Stimulated activated CD4-positive, alpha-beta T cell treated with anti-CD3 and anti-CD28 coated beads, Interleukin-4, amount 100 ng/mL, for 4 hours (primary cell): ENCODE results near the gene LDB3.

ENCODE experiments used
- DNase-seq, 2 experiments: peaks; one replicate each; pipeline ENCODE4 v3.0.0-alpha.2; 2020

The LDB3 gene

DNA sequence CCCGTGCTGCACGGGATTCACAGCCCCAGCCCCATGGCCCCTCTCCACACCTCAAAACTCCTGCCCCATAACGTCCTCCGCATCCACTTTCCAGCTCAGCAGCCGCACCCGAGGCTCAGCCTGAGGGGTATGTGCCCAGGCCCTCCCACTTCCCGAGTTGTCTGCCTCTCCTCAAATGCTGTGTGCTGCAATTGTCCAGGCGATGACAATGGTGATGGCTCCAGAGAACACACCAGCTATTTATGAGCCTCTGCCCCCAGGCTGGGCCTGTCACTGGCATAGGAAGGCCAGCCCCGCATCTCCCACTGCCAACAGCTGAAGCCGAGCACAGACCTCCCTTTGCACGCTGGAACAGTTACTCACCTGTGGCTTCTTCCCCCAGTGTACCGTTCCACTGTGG, 2.4 kb upstream of the LDB3 start:
- DNase-seq: no peak

DNA sequence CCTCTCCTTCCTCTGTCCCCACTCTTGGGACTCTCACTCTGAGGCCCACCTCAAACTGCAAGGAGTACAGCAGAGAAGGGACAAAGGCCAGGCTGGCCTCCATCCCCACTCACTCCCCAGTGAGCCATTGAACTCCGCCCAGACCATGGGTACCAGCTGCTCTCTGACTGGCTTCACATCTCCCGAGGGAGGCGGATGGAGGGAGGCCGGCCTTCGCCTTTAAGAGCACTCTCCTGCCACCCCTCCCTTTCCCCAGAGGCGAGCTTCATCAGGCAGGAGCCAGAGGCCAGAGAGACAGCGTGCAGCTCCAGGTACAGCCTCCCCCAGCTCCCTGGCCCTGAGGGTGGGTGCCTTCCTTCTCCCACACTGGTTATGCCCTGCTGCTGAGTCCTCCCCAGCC, 1.8 kb upstream of the LDB3 start:
- no peak for DNase-seq

DNA sequence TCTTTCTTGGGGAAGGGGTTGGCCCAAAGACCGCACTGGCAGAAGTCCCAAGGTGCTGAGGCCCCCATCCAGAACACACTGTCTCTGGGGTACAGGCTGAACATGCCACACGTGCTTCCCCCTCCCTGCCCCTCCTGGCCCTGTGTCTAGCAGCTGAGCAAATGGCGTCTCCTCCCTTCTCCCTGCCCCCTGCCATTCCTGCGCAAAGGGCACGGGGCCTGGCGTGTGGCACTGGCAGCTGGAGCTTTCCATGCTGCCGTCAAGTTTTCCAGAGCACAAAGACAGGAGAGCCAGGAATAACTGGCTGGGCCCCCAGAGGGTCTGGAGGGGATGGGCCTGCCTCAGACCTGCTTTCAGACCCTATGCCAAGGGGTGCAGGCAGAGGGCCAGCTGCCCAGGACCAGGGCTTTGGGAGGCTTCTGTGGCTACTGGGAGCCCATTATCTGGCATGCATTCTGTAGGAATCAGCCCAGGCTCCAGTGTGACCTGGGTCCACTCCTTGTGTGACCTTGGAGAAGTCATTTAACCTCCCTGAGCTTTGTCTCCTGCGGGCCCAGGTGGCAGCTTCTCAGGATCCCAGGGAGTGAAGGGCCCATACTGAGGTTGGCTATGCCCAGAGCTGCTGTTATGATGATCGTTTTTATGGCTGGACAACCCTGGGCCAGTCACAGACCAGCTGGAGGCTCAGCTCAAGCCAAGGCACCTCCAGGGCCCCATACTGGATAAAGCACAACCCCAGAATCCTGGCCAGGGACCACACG, 710 bp upstream of the LDB3 start:
- DNase-seq: no peak

DNA sequence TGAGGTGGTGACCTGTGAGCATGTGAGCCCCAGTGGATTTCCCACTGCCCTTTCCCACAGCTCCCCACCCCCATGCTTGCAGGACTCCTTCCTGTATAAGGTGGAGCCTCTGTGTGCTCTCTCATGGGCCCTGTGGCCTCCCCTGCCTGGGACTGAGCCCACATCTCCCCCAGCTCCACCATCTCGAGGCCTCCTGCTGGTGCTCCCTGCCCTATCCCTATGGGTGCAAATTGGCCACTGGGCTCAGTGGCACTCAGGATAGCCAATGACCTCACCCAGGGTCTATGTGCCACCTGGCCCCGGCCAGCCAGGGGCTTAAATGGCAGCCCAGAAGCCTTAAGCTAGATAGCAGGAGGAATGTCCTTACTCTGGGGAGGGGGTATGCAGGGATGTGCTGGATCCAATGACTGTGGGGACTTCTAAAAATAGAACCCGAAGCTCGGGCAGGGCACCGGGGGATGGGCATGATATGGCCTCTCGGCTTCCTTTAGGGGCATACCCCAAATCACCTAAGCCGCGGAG, 2.0 kb downstream of the LDB3 start:
- no peak for DNase-seq

DNA sequence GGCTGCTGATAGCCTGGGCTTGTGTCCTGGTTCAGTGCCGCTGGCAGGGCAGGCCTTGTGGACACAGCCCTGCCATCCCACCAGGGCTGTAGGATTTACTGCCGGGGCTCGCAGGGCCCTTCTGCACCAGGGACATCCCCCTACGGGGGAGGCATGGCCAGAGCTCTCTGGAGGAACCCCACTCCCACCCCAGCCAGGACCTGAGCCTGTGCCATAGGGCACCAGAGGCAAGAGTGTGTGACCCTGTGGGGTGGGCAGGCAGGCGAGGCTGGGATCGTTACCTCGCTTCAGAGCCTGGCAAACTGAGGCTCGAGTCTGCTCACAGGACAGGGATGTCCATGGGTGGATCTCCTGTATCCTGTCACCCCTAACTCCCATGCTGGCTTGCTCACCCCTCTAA, 2.6 kb downstream of the LDB3 start:
- DNase-seq: no peak

DNA sequence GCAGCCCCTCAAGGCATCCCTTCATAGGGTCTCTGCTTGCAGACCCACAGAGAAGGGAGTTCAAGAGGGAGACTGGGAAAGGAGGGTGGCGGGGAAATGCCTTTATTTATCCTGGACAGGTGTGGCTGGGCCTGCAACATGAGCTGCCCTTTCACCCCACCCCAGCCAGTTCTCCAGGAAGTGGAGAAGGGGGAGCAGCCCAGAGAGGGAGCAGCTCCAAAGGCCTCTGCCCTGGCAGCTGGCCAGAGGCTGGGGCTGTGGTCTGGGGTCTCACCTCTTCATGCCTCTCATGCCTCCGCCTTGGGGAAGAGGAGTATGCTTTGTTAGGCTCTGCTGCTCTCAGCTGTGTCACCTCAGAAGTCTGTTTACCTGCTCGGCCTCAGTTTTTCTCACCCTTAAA, 3.1 kb downstream of the LDB3 start:
- DNase-seq: no peak

DNA sequence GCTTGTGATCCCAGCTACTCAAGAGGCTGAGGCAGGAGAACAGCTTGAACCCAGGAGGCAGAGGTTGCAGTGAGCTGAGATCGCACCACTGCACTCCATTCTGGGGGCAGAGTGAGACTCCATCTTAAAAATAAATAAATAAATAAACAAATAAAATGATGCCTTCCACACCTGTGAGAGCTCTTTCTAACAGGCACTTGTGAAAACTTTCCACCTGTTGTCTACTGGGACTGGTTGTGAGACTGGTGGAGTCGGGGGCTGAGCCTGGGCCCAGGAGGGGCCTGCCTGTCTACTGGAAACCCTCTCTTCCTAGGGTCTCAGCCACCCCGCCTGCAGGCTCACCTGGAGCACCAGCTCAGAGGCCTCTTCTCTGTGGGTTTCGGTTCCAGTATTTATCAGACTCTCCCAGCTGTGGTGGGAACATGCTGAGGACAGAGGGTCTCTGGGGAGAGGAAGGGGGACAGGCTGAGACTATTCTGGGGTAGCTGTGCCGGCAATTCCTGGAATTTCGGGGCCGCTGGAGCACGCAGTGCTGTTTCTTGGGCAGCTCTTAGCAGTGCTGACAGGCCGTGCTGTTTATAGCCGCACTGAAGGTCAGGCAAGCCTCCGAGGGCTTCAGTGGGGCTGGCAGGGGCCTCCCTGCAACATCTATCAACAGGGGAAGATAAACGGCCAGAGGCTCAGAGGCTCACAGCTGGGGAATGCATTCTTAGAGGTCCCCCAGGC, 3.8 kb downstream of the LDB3 start:
- DNase-seq: no peak

DNA sequence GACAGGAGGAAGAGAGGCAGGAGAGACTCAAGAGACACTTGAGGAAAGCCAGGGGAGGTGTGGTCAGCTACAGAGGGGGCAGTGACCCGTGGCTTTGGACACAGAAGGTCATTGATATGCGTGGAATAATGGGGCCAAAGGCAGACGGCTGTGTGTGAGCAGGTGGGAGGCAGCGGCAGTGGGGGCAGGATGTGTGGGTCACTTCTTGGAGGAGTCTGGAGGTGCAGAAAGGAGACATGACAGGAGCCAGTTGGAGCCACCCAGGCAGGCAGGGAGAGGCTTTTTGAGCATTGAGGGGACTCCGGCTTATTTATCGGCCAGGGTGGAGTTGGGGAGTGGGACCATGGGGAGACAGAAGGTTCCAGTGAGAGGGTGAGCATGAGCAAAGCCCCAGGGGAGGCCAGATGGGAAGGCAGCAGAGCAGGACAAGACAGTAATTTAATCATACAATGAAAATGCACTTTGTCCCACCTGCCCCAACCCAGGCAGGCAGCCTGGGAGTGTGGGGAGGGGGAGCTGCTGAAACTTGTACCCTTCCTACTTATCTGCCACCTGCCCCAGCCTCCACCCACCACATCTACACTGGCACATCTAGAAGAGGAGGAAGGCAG, 5.0 kb downstream of the LDB3 start:
- DNase-seq: no peak

DNA sequence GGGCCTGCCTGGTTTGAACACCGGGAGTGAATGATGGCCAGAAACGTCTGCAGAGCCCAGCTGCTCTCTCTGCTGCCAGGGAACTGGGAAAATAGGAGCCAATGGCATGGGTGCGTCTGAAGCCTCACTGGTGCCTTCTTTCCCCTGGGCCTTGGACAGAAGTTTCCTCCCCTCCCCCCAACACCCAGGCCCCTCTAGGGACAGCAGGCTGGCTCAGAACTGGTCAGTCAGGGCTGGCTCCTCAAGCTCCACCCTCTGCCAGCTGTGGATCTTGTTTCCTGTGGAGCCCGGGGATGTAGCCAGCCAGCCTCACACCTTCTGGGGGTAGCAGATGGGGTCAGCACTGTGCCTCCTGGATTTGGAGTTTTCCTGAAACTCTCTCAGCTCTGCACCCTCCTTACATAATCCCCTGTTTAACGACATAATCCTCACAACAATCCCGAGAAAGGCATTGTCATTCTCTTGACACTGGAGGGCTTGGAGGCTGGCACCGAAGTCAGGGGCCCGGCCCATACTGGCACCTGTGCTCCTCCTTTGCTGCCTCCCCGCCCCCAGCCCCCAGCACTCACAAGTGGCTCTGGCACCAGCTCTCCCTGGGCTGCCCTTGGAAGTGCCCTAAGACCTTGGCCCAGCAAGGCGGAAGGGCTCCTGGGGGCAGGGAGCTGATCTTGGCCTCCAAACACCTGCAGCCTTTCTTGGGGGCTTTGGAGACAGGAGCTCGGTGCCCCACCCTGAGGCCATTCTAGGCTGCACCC, 5.7 kb downstream of the LDB3 start:
- no peak for DNase-seq

DNA sequence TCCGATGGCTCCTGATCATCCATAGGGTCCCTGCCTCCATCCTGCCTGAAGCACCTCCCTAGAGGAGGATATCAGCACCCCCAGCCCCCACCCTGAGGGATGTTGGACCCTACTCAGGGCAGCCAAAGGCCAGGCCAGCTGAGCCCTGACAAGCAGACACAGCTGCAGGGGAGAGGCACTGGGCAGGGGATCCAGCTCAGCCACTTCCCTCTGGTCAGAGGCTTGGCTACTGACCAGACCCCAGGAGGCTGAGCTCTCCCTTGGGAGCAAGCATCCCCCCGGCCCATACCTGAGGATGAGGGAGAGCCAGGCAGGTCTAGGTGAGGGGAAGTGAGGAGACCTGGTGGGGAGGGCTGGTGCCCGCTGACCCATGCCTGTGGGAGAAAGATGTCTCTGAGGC, 6.6 kb downstream of the LDB3 start:
- DNase-seq: no peak

DNA sequence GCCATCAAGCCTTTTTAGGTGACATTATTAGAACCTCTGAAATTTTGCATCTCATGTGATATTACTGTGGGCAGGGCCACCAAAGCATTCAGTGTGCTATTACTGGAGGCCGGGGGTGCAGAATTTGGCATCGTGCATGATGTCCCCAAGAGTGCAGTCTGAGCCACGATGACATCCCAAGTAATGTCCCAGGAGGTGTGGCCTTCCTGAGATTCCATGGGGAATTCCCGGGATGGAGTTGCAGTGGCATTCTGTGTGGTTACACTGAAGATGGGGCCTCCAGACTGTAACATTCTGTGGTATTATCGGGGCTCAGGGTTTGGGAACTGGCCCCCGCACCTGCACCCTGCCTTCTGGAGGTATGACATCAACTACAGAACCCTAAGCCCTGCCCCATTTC, 9.1 kb downstream of the LDB3 start:
- no peak for DNase-seq

DNA sequence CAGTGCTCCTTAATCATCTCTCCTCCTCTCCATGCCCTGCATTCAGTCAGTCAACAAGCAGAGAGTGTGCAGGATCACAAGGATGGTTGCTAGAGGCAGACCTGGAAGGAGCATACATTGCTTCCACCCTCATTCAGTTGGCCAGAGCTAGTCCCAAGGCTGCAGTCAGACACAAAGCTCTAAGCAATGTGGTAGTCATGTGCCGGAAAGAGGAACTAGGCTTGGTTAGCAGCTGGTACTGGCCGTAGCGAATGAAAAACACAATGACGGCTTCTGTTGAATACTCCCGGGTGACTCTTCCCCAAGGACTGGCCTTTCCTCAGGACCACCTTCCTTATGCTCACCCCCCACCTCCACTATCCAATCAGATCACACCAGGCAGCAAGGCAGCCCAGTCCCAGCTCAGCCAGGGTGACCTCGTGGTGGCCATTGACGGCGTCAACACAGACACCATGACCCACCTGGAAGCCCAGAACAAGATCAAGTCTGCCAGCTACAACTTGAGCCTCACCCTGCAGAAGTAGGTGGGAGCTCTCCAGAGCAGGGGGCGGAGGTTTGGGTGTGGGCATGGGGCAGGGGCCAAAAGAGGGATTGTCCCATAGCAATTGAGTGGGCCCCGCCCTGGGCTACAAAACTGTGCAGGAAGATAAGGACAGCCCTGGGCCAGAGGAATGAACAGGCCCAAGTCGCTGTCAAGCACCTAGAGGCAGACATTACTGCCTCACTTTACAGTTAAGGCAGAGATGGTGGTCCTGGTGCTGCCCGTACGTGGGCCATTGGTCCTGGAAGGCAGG, 10.9 kb downstream of the LDB3 start:
- DNase-seq: no peak

DNA sequence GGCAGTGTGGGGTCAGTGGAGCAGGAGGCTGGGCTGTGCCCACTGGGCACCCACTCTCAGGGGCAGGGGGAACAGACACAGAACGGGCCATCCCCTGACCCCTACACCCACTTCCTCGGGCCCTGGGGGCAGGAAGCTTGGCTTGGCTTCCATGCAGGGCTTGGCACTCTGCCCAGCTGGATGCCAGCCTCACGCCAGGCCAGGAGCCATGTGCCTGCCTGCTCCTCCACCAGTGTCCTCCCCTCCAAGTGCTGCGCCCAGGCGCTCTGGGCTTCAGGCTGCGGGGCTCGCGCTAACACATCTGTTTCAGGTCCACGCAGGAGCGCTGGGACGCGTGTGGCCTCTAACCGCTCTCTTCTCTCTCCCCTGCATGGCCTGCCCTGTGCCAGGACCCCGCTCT, 12.7 kb downstream of the LDB3 start:
- DNase-seq: no peak

DNA sequence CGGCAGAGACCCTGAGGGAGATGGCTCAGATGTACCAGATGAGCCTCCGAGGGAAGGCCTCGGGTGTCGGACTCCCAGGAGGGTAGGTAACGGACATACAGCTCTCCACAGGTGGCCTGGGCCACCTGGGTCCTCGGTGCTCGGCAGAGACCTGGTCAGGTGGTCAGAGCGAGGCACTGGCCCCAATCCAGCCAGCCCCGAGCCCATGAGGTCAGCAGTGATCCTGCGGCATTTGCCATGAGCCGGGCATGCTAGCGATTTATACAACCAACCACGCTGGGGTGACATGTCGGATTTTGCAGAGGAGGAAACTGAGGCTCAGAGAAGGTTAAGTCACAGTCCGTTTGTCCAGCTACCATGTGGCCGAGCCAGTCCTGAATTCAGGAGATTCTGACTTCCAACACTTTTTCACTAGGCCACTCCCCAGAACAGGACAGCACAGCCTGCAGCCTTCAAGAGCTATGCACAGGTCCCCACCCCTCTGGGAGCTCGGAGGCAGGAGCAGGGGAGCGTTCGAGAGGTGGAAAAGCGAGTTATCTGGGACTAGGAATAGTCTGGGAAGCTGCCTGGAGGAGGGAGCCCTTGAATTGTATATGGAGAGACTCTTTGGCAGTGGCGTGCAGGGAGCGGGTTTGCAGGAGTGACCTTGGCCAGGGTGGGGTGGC, 13.5 kb downstream of the LDB3 start:
- DNase-seq: no peak

DNA sequence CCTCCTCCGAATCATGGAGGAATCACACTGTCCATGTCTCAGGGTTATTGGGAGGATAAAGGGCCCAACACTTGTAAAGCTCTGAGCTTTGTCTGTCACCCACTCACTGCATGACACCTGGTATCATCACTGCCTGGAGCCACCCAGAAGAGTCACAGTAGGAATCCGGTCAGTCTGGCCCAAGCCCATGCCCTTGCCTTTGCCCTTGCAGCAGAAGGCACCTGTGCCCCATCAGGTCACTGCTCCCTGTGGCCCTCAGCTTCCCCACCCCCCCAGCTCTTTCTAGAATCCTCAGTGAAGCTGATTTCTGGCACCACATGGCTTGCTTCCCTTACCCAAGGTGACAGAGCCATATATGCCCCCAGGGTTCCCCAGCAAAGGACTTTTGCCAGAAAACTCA, 14.4 kb downstream of the LDB3 start:
- DNase-seq: no peak

DNA sequence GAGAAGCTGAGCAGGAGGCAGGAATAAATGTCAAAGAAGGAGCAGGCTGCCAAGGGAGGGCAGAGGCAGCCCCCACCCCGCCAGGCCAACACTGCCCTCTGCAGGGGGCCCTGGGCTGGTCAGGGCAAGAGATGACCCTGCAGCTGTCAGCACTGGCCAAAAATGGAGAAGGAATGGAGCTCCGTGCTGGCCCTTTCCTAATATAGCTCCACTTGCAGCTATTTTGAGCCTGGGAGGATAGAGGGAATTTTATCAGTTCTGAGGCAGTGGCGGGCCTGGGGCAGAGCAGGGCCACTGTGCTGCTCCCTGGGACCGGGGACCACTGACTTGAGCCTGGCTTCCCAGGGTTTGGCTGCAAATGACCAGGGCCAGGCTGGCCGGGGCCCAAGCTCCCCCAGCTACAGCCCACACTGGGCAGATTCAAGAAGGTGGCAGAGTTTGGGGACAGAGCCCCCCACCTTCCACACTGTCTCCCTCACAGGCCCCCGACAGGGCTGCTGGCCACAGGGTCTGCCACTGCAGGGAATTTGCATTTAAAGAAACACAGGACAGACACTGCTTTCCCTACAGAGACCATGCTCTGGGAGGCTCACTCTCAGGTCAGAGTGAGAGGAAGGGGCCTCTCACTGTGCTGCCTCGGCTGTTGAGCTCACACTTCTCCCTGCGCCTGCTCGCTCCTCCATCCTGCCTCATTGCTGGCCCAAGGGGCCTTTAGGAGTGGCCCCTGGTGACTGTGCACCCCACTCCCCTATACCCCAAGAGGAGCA, 16.2 kb downstream of the LDB3 start:
- DNase-seq: no peak

DNA sequence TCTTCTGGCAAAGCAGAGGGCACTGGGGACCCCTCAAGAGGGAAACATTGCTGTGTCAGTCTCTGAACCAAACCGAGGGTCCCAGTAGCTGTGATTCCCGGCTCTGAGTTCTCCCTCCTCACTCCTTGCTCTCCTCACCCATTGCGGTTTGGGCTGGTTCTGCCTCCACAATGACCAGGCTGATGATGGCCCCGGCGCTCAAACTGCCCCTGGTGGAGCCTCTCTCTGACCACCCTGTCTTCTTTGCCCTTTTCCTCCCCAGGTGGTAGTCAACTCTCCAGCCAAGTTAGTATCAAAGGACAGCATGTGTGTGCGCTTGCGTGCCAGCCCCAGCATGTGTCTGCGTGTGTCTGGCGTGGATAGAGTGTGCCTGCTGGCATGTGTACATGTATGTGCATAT, 17.1 kb downstream of the LDB3 start:
- no peak for DNase-seq

DNA sequence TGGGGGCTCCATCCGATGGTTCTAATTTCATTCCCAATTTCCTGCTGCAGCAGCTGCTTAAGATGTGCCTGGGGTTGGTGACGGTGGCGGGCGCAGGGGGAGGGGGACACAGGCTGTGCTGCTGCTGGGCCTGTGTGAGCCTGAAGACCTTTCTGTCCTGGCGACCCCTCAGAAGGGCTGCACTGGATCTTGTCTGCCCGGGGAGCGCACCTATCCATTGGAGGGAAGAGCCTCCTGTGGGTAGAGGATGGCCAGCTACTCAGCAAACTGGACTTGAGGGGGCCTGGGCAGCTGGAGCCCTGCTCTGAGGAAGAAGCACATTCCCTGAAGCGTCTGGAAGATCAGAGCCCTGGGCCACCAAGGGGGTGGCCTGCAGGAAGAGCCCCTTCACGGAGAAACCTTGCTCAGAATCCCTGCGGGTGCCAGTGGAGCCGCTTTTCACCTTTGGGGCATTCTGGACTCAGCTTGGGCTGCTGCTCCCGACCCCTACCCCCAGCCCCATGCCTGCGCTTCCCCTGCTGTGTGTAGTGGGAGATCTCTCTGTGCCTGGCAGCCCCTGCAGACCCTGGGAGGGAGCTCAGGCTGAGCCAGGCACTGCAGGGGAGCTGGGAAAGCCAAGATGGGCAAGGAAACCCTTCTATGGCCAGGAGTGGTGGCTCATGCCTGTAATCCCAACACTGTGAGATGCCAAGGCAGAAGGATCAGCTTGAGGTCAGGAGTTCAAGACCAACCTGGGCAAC, 17.8 kb downstream of the LDB3 start:
- DNase-seq: no peak

DNA sequence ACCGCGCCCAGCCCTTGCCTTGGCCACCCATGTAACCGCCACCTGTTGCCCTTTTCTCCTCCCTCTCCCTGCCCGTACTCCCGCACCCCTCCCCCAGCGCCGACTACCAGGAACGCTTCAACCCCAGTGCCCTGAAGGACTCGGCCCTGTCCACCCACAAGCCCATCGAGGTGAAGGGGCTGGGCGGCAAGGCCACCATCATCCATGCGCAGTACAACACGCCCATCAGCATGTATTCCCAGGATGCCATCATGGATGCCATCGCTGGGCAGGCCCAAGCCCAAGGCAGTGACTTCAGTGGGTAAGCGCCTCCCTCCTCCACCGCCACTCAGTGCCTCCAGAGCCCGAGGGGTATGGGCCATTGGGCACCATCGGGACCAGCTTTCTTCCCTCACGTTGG, 18.7 kb downstream of the LDB3 start:
- no peak for DNase-seq

DNA sequence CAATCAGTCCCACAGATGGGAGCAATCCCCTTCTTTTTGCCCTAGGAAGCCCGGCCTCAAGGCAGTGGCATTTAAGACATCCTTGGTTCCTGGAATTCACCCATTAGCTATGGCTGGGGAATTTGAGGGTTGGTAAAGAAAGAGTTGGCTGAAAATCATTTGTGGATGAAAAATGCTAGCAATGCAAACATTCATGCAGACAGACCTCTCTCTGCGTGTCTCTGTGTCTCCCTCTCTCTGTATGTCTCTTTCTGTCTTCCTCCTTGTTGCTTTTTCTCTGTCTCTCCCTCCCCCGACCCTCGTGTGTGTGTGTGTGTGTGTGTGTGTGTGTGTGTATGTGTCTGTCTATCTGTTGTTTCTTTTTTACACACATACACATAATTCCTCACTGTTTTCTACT, 19.4 kb downstream of the LDB3 start:
- no peak for DNase-seq
